ENCODE results near the gene TCP10L. TPM values are rescaled to one million over a fixed set of nuclear protein-coding genes. Genes with fewer than 3 reads are reported as not detected.
A peak's percentile ranks its signal among the peaks of the same experiment; 100 is the strongest.

The TCP10L gene
- total RNA-seq, 1 experiment from 2014 or later, result 1.2 TPM

GRCh38 chr21:32529679-32530078 lies 55.6 kb downstream of the TCP10L start (continued):
- TF ChIP-seq, protein P1, sequence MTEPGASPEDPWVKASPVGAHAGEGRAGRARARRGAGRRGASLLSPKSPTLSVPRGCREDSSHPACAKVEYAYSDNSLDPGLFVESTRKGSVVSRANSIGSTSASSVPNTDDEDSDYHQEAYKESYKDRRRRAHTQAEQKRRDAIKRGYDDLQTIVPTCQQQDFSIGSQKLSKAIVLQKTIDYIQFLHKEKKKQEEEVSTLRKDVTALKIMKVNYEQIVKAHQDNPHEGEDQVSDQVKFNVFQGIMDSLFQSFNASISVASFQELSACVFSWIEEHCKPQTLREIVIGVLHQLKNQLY (CRISPR knock-in tag; IDR thresholded peaks at IDR 0.05), result no peak
- TF ChIP-seq E2F1 (CRISPR knock-in tag; IDR thresholded peaks at IDR 0.05) (no peak), AFF4 (CRISPR knock-in tag; IDR thresholded peaks at IDR 0.05; ENCODE audit: borderline replicate concordance) (no peak), SOX15 (CRISPR knock-in tag; IDR thresholded peaks at IDR 0.05) (no peak), ARID4B (CRISPR knock-in tag; IDR thresholded peaks at IDR 0.05; ENCODE audit: borderline replicate concordance) (no peak), SMAD3 (CRISPR knock-in tag; IDR thresholded peaks at IDR 0.05; ENCODE audit: borderline replicate concordance) (no peak), ZNF396 (CRISPR knock-in tag; IDR thresholded peaks at IDR 0.05; ENCODE audit: borderline replicate concordance) (no peak), CTCF (IDR thresholded peaks at IDR 0.05) (no peak)
- TF ChIP-seq, protein P2, sequence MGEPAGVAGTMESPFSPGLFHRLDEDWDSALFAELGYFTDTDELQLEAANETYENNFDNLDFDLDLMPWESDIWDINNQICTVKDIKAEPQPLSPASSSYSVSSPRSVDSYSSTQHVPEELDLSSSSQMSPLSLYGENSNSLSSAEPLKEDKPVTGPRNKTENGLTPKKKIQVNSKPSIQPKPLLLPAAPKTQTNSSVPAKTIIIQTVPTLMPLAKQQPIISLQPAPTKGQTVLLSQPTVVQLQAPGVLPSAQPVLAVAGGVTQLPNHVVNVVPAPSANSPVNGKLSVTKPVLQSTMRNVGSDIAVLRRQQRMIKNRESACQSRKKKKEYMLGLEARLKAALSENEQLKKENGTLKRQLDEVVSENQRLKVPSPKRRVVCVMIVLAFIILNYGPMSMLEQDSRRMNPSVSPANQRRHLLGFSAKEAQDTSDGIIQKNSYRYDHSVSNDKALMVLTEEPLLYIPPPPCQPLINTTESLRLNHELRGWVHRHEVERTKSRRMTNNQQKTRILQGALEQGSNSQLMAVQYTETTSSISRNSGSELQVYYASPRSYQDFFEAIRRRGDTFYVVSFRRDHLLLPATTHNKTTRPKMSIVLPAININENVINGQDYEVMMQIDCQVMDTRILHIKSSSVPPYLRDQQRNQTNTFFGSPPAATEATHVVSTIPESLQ (CRISPR knock-in tag; IDR thresholded peaks at IDR 0.05), result no peak

GRCh38 chr21:32525282-32525681 lies 60.0 kb downstream of the TCP10L start:
- no peak overlapping the region for H3K4me3 Mint-ChIP-seq
- H3K27ac Mint-ChIP-seq, result peak overlapping the region; percentile 51
- H3K4me1 Mint-ChIP-seq, result peaks cover 38% of the 10 kb centered on the region
- 0 out of 2 replicates have a peak, but pooled peaks cover 2% of the 10 kb centered on the region for H3K27me3 Mint-ChIP-seq (ENCODE audit: low read depth)
- ATAC-seq, result peak; percentile 82
- H3K9me3 Mint-ChIP-seq, result peaks cover 17% of the 10 kb centered on the region
- H3K36me3 Mint-ChIP-seq, result peaks cover under 1% of the 10 kb centered on the region
- ChIA-PET POLR2A (interaction anchor here (1.6 kb wide), 1 partner anchor 15 kb away, joined by 4 read pairs; no protein-coding TSS in a partner anchor), CTCF (interaction anchor here (0.9 to 3.7 kb wide), 7 partner anchors 14 to 219 kb away, joined by 3 to 14 read pairs (median 5); no protein-coding TSS in a partner anchor)
- peak; percentile 33 for DNase-seq (ENCODE audit: low spot score)
- no peak for TF ChIP-seq SMAD3 (CRISPR knock-in tag; IDR thresholded peaks at IDR 0.05; ENCODE audit: borderline replicate concordance)
- TF ChIP-seq ZMAT4 (CRISPR knock-in tag; IDR thresholded peaks at IDR 0.05), result no peak
- no peak for TF ChIP-seq ATF2 (CRISPR knock-in tag; IDR thresholded peaks at IDR 0.05; ENCODE audit: borderline replicate concordance, low read depth)
- TF ChIP-seq, protein P1 (CRISPR knock-in tag; IDR thresholded peaks at IDR 0.05), result no peak
- TF ChIP-seq, protein P3, sequence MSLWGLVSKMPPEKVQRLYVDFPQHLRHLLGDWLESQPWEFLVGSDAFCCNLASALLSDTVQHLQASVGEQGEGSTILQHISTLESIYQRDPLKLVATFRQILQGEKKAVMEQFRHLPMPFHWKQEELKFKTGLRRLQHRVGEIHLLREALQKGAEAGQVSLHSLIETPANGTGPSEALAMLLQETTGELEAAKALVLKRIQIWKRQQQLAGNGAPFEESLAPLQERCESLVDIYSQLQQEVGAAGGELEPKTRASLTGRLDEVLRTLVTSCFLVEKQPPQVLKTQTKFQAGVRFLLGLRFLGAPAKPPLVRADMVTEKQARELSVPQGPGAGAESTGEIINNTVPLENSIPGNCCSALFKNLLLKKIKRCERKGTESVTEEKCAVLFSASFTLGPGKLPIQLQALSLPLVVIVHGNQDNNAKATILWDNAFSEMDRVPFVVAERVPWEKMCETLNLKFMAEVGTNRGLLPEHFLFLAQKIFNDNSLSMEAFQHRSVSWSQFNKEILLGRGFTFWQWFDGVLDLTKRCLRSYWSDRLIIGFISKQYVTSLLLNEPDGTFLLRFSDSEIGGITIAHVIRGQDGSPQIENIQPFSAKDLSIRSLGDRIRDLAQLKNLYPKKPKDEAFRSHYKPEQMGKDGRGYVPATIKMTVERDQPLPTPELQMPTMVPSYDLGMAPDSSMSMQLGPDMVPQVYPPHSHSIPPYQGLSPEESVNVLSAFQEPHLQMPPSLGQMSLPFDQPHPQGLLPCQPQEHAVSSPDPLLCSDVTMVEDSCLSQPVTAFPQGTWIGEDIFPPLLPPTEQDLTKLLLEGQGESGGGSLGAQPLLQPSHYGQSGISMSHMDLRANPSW (CRISPR knock-in tag; conservative IDR thresholded peaks at IDR 0.05; ENCODE audit: low read depth), result no peak
- TF ChIP-seq TEAD1 (CRISPR knock-in tag; IDR thresholded peaks at IDR 0.05), result no peak

All from WTC11 (cell line).